OCI-LY3 (cell line): Measurements from ENCODE around the gene HOXA3.

Source experiments
- CTCF ChIP-seq: fragments of 200-600, 300-600 bp; sonication (generic); IDR thresholded peaks from 2 replicates; pipeline ENCODE4 v1.5.1; 2014; ENCODE audit warnings: antibody characterized with exemption, low read length, low read depth
- EZH2phosphoT487 ChIP-seq: fragments of 200-600 bp; shearing (Covaris generic); IDR thresholded peaks from 2 replicates; pipeline ENCODE4 v1.6.1; 2018; ENCODE audit warnings: antibody characterized with exemption, mixed run types, low read depth

GRCh38 chr7:27111751-27112277 lies 40.6 kb downstream of the HOXA3 start:
- no peak for TF ChIP-seq CTCF
- TF ChIP-seq EZH2phosphoT487 = no peak
